Left lobe of liver (tissue), 2 donors: Measurements from ENCODE around the gene CARD19. TPM values are rescaled to one million over a fixed set of nuclear protein-coding genes. Genes with fewer than 3 reads are reported as not detected.
A peak's percentile ranks its signal among the peaks of the same experiment; 100 is the strongest.

ENCODE experiments used
- ATAC-seq: fragments of 200-7000 bp; cut with Tn5 transposase; one replicate; pipeline ENCODE4 v1.9.1; 2020; ENCODE audit warnings: mild to moderate bottlenecking, moderate library complexity
- DNase-seq: peaks from one replicate; pipeline ENCODE4 v3.0.0-alpha.2; 2020; ENCODE audit warnings: low spot score
- total RNA-seq: library from RNA; stranded (reverse); gene quantifications from one replicate; pipeline ENCODE4 v1.2.1, GENCODE V29; 2021
- donor health status: DM: no; HTN: no; CAD: no; lungs with moderate emphysema.
- donor health status: DM: no; HTN: yes; CAD: no.

Gene CARD19
- total RNA-seq, 1 donor from 2014 or later: 8.5 TPM

- DNase-seq (peak; percentile 44), ATAC-seq (no peak)
Observed at GRCh38 chr9:93117924-93118862, 22.2 kb downstream of the CARD19 start.

- ATAC-seq (peak; percentile 38), DNase-seq (peak; percentile 65)
Observed at GRCh38 chr9:93118863-93119702, 23.1 kb downstream of the CARD19 start.

GRCh38 chr9:93119703-93119952 is 23.6 kb downstream of the CARD19 start:
- ATAC-seq (no peak), DNase-seq (no peak)

- peak; percentile 94 for DNase-seq
- ATAC-seq: peak; percentile 75
Observed at GRCh38 chr9:93119953-93120845, 24.2 kb downstream of the CARD19 start.

- peak; percentile 48 for DNase-seq
- no peak for ATAC-seq
Observed at GRCh38 chr9:93120846-93121315, 24.9 kb downstream of the CARD19 start.

- ATAC-seq (no peak), DNase-seq (peak; percentile 44)
Observed at GRCh38 chr9:93121316-93122241, 25.6 kb downstream of the CARD19 start.

GRCh38 chr9:93122721-93123221 is 26.8 kb downstream of the CARD19 start:
- ATAC-seq (no peak), DNase-seq (peak; percentile 46)

GRCh38 chr9:93123561-93124283 is 27.7 kb downstream of the CARD19 start:
- peak; percentile 45 for DNase-seq

GRCh38 chr9:93124793-93125192 is 28.8 kb downstream of the CARD19 start:
- DNase-seq: peak; percentile 46
- ATAC-seq: no peak

More at GRCh38 chr9:93123561-93124283, 27.7 kb downstream of the CARD19 start:
- ATAC-seq: no peak

GRCh38 chr9:93125331-93125894 is 29.4 kb downstream of the CARD19 start:
- DNase-seq (peak; percentile 37), ATAC-seq (no peak)

GRCh38 chr9:93126151-93126781 is 30.2 kb downstream of the CARD19 start:
- peak; percentile 49 for DNase-seq

GRCh38 chr9:93126825-93127368 is 30.9 kb downstream of the CARD19 start:
- ATAC-seq (no peak), DNase-seq (peak; percentile 45)

More at GRCh38 chr9:93126151-93126781, 30.2 kb downstream of the CARD19 start:
- ATAC-seq: no peak

GRCh38 chr9:93127395-93127911 is 31.4 kb downstream of the CARD19 start:
- DNase-seq (peak; percentile 46), ATAC-seq (peak; percentile 6)

- DNase-seq (no peak), ATAC-seq (no peak)
Observed at GRCh38 chr9:93128011-93128714, 32.1 kb downstream of the CARD19 start.

GRCh38 chr9:93128715-93129224 is 32.8 kb downstream of the CARD19 start:
- no peak for DNase-seq
- no peak for ATAC-seq

- ATAC-seq (no peak), DNase-seq (peak; percentile 50)
Observed at GRCh38 chr9:93129286-93129685, 33.3 kb downstream of the CARD19 start.
